ENCODE results near the gene FYN. TPM values are rescaled to one million over a fixed set of nuclear protein-coding genes. Genes with fewer than 3 reads are reported as not detected.

The FYN gene
- total RNA-seq, 1 experiment from 2014 or later: not detected

- in situ Hi-C loops (cut with HindIII; ENCODE audit: low sequenced_read_pairs): no loop called here
- DNase-seq (ENCODE audit: low spot score): no peak
These were observed 127.6 kb downstream of the FYN start for GRCh38 chr6:111745636-111746035.

GRCh38 chr6:111745186-111745585 lies 128.1 kb downstream of the FYN start:
- no peak for DNase-seq (ENCODE audit: low spot score)
- in situ Hi-C loops (cut with HindIII; ENCODE audit: low sequenced_read_pairs): no loop called here

GRCh38 chr6:111743862-111744692 lies 129.2 kb downstream of the FYN start:
- in situ Hi-C loops (cut with HindIII; ENCODE audit: low sequenced_read_pairs): no loop called here
- no peak for DNase-seq (ENCODE audit: low spot score)

GRCh38 chr6:111743360-111743759 lies 129.9 kb downstream of the FYN start:
- no peak for DNase-seq (ENCODE audit: low spot score)
- in situ Hi-C loops (cut with HindIII; ENCODE audit: low sequenced_read_pairs): no loop called here

GRCh38 chr6:111741177-111741952 lies 131.9 kb downstream of the FYN start:
- in situ Hi-C loops (cut with HindIII; ENCODE audit: low sequenced_read_pairs): no loop called here
- DNase-seq (ENCODE audit: low spot score): no peak

- in situ Hi-C loops (cut with HindIII; ENCODE audit: low sequenced_read_pairs): no loop called here
- no peak for DNase-seq (ENCODE audit: low spot score)
These were observed 132.7 kb downstream of the FYN start for GRCh38 chr6:111740506-111740905.

GRCh38 chr6:111739257-111739696 lies 134.0 kb downstream of the FYN start:
- DNase-seq (ENCODE audit: low spot score): no peak
- in situ Hi-C loops (cut with HindIII; ENCODE audit: low sequenced_read_pairs): no loop called here

GRCh38 chr6:111738631-111739030 lies 134.6 kb downstream of the FYN start:
- in situ Hi-C loops (cut with HindIII; ENCODE audit: low sequenced_read_pairs): no loop called here
- DNase-seq (ENCODE audit: low spot score): no peak

- in situ Hi-C loops (cut with HindIII; ENCODE audit: low sequenced_read_pairs): no loop called here
- DNase-seq (ENCODE audit: low spot score): no peak
These were observed 135.1 kb downstream of the FYN start for GRCh38 chr6:111738156-111738555.

GRCh38 chr6:111737065-111737521 lies 136.2 kb downstream of the FYN start:
- no peak for DNase-seq (ENCODE audit: low spot score)
- in situ Hi-C loops (cut with HindIII; ENCODE audit: low sequenced_read_pairs): no loop called here

GRCh38 chr6:111736005-111736608 lies 137.1 kb downstream of the FYN start:
- in situ Hi-C loops (cut with HindIII; ENCODE audit: low sequenced_read_pairs): no loop called here
- DNase-seq (ENCODE audit: low spot score): no peak

GRCh38 chr6:111734068-111735061 lies 138.9 kb downstream of the FYN start:
- in situ Hi-C loops (cut with HindIII; ENCODE audit: low sequenced_read_pairs): no loop called here
- no peak for DNase-seq (ENCODE audit: low spot score)

GRCh38 chr6:111732390-111732789 lies 140.9 kb downstream of the FYN start:
- no peak for DNase-seq (ENCODE audit: low spot score)
- in situ Hi-C loops (cut with HindIII; ENCODE audit: low sequenced_read_pairs): no loop called here

- no peak for DNase-seq (ENCODE audit: low spot score)
- in situ Hi-C loops (cut with HindIII; ENCODE audit: low sequenced_read_pairs): no loop called here
These were observed 141.6 kb downstream of the FYN start for GRCh38 chr6:111731456-111732195.

- in situ Hi-C loops (cut with HindIII; ENCODE audit: low sequenced_read_pairs): no loop called here
- DNase-seq (ENCODE audit: low spot score): no peak
These were observed 142.4 kb downstream of the FYN start for GRCh38 chr6:111730864-111731263.

- peak; percentile 64 for DNase-seq (ENCODE audit: low spot score)
- in situ Hi-C loops (cut with HindIII; ENCODE audit: low sequenced_read_pairs): no loop called here
These were observed 145.4 kb downstream of the FYN start for GRCh38 chr6:111727802-111728201.

GRCh38 chr6:111727041-111727440 lies 146.2 kb downstream of the FYN start:
- DNase-seq (ENCODE audit: low spot score): no peak
- in situ Hi-C loops (cut with HindIII; ENCODE audit: low sequenced_read_pairs): no loop called here

GRCh38 chr6:111725446-111726112 lies 147.7 kb downstream of the FYN start:
- DNase-seq (ENCODE audit: low spot score): peak; percentile 69
- in situ Hi-C loops (cut with HindIII; ENCODE audit: low sequenced_read_pairs): no loop called here

All from G401 (cell line).